ENCODE measurements around the gene ITPR1. TPM values are rescaled to one million over a fixed set of nuclear protein-coding genes. Genes with fewer than 3 reads are reported as not detected.
"Not testable (repeated sequence)": the region's sequence is repeated elsewhere in the genome, so short reads cannot be mapped to it uniquely, and the experiment has no call there.

ITPR1 gene
- total RNA-seq, 1 experiment from 2014 or later = 13.2 TPM

- DNase-seq (ENCODE audit: low read depth) = peak; percentile 40
Measured at GRCh38 chr3:4596612-4597011, 103.5 kb downstream of the ITPR1 start.

- DNase-seq (ENCODE audit: low read depth) = peak; percentile 74
Measured at GRCh38 chr3:4597208-4597985, 104.2 kb downstream of the ITPR1 start.

GRCh38 chr3:4598232-4598631, 105.1 kb downstream of the ITPR1 start:
- DNase-seq (ENCODE audit: low read depth) = not testable (repeated sequence)

GRCh38 chr3:4599612-4600011, 106.5 kb downstream of the ITPR1 start:
- DNase-seq (ENCODE audit: low read depth) = no peak

GRCh38 chr3:4600493-4600892, 107.3 kb downstream of the ITPR1 start:
- DNase-seq (ENCODE audit: low read depth) = no peak

- DNase-seq (ENCODE audit: low read depth) = no peak
Measured at GRCh38 chr3:4601892-4602291, 108.7 kb downstream of the ITPR1 start.

- DNase-seq (ENCODE audit: low read depth) = no peak
Measured at GRCh38 chr3:4604693-4605092, 111.5 kb downstream of the ITPR1 start.

- DNase-seq (ENCODE audit: low read depth) = no peak
Measured at GRCh38 chr3:4606911-4607310, 113.8 kb downstream of the ITPR1 start.

- DNase-seq (ENCODE audit: low read depth) = no peak
Measured at GRCh38 chr3:4613366-4613765, 120.2 kb downstream of the ITPR1 start.

- no peak for DNase-seq (ENCODE audit: low read depth)
Measured at GRCh38 chr3:4614070-4614469, 120.9 kb downstream of the ITPR1 start.

- no peak for DNase-seq (ENCODE audit: low read depth)
Measured at GRCh38 chr3:4614927-4615326, 121.8 kb downstream of the ITPR1 start.

- no peak for DNase-seq (ENCODE audit: low read depth)
Measured at GRCh38 chr3:4615750-4616149, 122.6 kb downstream of the ITPR1 start.

GRCh38 chr3:4623421-4623999, 130.4 kb downstream of the ITPR1 start:
- no peak for DNase-seq (ENCODE audit: low read depth)

- no peak for DNase-seq (ENCODE audit: low read depth)
Measured at GRCh38 chr3:4627651-4628375, 134.7 kb downstream of the ITPR1 start.

- DNase-seq (ENCODE audit: low read depth) = no peak
Measured at GRCh38 chr3:4629095-4630007, 136.2 kb downstream of the ITPR1 start.

GRCh38 chr3:4633078-4634004, 140.2 kb downstream of the ITPR1 start:
- DNase-seq (ENCODE audit: low read depth) = peak; percentile 72

- no peak for DNase-seq (ENCODE audit: low read depth)
Measured at GRCh38 chr3:4634894-4635293, 141.7 kb downstream of the ITPR1 start.

GRCh38 chr3:4637265-4637664, 144.1 kb downstream of the ITPR1 start:
- no peak for DNase-seq (ENCODE audit: low read depth)

- DNase-seq (ENCODE audit: low read depth) = no peak
Measured at GRCh38 chr3:4641863-4642563, 148.9 kb downstream of the ITPR1 start.

- DNase-seq (ENCODE audit: low read depth) = no peak
Measured at GRCh38 chr3:4642611-4643010, 149.5 kb downstream of the ITPR1 start.
